DMS153 treated with DMSO at 0.1 percent for 48 hours (cell line): ENCODE measurements around the gene HIVEP1.

Experiments used
- DNase-seq: peaks from one replicate; lab custom pipeline; 2025; ENCODE audit not compliant: unreplicated experiment; lab: John Stamatoyannopoulos, UW

HIVEP1 gene

DNA sequence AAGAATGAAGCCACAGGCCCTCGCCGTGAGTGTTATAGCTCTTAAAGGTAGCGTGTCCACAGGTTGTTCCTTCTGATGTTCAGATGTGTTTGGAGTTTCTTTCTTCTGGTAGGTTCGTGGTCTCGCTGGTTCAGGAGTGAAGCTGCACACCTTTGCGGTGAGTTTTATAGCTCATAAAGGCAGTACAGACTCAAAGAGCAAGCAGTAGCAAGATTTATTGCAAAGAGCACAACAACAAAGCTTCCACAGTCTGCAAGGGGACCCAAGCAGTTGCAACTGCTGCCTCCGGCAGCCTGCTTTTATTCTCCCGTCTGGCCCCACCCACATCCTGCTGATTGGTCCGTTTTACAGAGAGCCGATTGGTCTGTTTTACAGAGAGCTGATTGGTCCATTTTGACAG lies 5.2 kb downstream of the HIVEP1 start:
- no peak for DNase-seq

DNA sequence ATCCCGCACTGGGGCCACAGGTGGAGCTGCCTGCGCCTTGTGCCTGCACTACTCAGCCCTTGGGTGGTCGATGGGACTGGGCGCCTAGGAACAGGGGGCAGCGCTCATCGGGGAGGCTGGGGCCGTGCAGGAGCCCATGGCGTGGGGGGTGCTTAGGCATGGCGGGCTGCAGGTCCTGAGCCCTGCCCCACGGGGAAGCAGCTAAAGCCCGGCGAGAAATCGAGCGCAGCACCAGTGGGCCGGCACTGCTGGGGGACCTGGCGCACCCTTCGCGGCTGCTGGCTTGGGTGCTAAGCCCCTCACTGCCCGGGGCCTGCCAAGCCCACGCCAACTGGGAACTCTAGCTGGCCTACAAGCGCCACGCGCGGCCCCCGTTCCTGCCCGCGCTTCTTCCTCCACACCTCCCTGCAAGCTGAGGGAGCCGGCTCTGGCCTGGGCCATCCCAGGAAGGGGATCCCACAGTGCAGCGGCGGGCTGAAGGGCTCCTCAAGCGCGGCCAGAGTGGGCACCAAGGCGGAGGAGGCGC lies 5.8 kb downstream of the HIVEP1 start:
- DNase-seq = no peak

DNA sequence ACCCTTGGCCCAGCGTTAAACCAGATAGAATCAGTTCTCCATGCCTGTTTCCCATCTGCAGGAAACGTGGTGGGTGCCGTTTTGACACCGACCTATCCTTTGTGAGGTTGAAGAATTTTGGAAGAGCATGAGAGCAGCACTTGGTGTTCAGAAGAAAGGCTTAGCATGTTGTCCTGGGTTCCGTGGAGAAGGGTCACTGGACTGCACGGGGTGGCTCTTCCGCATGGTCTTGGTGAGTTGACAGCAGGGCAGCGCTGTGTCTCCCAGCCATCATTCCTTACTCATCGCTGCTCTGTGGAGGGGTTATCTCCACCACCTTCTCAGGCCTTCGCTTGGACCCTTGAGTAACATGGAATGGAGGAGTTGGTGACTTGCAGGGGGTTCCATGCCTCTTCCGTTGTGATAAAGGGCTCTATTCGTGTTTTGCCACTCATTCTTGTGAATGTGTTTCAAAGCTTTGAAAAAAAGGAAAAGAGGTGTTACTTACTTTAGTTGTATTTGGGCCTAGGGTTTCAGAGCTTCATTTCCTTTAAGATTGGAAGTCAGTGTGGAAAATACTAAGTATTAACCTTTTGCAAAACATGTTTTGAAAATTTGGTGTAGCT lies 8.2 kb downstream of the HIVEP1 start:
- no peak for DNase-seq

DNA sequence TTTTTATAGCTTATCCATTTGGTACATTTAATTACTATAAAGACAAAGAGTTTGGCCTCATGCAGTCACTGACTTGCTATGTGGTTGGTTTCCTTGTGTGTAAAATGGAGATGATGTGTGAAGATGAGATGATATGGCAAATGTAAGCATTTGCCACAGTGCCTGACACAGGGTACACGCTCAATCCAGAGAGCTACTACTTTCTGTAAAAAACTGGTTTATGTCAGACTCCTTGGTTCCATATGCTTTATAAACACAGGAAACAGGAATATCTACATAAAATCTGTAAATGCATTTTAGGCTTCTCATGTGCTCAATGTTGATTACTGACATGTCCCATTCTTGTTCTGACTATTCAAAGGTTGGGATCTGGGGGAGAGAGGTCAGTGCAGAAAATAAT lies 10.4 kb downstream of the HIVEP1 start:
- DNase-seq = no peak

DNA sequence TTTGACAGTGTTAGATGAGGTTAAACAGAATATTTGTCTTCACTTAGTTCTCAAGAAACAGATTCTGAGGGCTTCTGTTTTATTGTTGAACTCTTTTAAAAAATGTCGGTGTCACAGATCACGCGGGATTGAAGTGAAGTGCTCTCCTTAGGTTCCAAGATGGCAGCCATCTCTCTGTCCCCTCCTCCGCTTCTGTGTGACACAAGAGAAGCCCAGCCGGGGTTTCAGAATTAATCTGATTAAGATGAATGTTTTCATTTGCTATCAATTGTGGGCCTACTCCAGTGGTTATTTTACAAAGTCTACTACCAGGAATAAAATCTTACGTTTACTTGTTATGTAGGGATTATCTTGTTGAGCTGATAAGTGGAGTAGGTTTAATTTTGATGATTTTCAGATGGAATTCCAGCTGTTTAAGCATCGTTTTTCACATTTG lies 10.9 kb downstream of the HIVEP1 start:
- no peak for DNase-seq

DNA sequence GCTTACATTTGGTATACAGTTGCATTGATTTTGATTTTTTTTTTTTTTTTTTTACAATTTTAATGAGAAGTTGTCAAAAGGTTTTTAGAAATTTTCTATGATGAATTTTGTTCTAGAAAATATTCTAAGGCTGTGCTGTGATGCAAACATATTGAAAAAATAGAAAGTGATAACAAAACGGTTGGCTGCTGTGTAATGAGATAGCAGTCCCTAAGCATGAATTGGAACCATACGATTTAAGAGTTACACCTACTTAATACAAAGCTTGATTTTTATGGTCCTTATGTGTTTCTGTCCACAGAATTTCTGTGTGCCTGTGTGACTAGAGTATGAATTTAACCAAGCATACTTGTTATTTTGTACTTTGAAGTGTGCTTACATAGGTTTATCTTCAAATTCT lies 12.1 kb downstream of the HIVEP1 start:
- DNase-seq = no peak

DNA sequence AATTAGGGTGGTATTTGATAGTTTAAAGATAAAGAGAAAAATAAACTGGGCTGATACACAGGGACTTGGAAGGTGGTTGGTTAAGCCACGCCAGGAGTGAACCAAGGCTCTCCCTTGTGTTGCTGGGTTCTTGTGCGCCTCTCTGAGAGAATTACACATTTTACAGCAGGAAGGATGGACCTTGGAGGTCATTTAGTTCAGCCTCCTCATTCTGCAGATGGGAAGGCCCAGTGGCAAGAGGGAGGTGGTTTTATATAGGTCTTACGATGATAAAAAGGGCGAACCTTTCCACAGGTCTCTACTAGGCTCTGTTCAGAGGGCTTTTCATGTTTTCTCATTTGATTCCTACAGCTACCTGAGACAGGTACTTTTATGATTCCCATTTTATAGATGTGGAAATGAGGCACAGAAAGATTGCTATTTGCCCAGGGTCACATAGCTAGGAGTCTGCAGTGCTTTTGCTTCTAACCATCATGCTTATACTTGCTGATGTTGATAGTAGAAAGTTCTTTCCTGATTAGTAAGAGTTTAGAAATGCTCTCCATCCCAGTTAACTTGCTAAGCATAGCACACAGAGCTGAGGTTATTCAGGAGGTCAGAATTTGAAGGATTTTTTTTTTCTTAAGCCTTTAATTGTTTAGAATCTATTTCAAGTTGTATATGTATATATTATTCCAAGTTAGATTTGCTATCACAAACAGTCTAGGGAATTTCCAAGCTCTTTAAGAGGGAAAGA lies 12.8 kb downstream of the HIVEP1 start:
- no peak for DNase-seq

DNA sequence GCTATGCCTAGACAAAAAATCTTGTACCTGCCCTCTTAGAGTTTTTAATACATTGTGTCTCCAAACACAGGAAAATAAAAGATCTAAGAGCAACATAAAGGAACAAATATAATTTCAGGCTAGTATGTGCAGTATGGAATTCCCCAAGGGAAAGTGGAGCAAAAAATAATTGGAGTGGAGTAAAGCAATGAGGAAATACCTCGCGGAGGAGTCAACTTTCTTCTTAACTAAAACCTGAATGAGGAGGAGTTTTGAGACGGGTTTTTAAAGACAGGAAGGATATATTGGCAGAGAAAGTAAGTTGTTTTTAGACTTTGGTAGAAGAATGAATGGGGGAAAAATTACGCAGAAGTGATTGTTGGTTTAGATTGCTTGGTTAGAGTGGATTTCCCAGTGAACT lies 14.0 kb downstream of the HIVEP1 start:
- DNase-seq = no peak

DNA sequence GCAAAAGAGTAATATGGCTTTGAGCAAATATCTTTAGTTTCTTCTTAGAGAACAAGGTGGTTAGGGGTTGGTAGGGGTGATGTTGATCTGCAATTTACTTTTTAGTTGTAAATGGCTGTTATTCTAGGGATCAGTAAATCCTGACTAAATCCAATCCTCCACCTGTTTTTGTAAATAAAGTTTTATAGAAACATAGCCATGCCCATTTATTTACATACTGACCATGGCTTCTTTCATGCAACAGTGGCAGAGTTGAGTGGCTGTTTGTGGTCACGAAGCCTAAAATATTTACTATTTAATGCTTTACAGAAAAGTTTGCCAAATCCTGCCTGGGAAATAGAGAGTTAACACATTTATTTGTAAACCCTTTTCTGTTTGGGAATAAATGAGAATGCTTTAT lies 14.7 kb downstream of the HIVEP1 start:
- DNase-seq = no peak

DNA sequence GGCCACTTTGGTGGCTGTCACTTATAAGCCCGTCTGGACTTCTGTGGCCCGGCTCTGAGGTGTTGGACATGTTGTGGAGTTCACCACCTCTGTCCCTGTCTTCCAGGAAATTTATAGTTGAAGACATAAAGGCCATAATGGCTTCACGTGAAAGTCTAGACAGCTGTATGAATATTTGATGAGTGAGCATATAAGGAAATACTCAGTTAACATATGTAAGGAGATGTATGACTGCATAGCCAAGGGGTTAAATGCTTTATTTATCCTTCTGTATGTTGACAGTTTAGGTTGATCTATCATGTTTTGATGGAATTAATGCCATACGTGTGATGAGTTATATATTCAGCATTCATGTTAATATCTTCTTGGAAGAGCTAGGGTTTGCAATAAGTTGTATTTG lies 16.1 kb downstream of the HIVEP1 start:
- DNase-seq = no peak

DNA sequence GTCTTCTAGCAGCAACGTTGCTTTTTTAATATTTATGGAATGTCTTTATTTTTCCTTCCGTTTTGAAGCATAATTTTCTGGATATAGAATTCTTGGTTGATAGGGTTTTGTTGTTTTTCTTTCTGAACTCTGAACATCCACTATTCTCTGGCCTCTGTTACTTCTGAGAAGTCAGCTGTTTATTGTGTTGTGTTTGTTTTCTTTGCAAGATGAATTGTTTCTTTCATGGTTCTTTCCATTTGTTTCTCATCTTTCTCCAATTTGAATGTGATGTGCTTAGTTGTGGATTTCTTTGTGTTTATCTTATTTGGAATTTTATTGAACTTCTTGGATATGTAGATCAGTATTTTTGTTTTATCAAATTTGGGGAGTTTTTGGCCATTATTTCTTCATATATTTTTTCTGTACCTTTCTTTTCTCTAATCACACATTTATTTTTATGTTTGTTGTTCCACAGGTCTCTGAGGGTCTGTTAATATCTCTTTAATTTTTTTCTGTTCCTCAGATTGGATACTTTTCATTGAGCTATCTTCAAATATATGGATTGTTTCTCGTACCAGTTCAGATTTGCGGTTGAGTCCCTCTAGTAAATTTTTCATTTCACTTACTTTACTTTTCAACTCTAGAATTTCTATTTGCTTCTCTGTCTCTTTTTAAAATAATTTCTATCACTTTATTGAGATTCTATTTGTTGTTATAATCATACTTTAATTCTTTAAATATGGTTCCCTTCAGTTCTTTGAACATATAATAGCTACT lies 18.0 kb downstream of the HIVEP1 start:
- no peak for DNase-seq

DNA sequence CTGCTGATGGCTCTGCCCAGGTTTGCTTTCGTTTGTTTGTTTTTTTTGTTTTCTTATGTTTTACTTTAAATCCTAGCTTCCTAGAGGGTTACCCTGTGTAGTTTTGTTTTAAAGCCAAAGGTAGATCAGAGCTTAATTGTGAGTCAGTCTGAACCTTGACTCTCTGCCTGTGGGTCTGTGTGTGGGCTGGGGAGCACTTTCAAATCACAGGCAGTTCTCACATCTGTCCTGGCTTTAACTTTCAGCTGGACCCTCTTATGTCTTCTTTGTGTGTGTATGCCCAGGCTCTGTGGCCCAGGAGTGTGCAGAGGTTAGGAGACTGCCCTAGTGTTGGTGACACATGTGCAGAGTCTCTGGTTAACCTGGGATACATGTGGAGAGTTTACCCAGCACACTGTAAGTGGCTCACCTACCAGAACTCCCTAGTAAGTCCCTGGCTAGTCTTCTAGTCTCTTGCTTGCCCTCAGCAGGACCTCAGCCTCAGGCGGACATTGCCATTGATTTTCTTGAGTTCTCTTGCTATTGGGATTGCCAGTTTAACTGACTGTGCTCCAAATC lies 19.0 kb downstream of the HIVEP1 start:
- DNase-seq = no peak

DNA sequence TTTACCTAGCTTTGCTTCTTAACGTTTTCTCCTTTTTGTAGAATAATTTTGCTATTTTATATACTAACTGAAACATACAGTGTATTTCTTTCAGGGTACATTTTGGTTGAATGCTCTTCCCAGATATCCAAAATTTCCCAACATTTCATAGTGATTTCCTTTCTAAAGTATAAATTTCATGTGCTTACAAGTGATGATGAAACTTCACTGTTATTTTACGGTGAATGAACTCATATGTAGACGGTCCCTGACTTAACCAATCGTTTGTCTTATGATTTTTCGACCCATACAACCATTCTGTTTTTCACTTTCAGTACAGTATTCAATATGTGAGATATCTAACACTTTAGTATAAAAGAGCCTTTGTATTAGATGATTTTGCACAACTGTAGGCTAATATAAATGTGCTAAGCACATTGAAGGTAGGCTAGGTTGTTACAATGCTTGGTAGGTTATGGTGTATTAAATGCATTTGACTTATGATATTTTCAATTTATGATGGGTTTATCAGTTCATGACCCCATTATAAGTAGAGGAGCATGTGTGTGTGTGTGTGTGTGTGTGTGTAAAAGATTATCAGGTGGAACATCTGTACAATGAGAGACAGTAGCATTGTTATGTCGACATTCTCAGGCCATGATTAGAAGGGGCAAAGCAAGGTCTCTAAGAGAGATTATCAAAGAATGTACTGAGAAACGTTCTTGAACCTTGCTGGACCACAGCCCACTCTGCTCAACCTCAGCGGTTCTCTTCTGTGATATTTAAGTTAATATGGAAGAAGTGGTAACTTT lies 20.9 kb downstream of the HIVEP1 start:
- DNase-seq = no peak

DNA sequence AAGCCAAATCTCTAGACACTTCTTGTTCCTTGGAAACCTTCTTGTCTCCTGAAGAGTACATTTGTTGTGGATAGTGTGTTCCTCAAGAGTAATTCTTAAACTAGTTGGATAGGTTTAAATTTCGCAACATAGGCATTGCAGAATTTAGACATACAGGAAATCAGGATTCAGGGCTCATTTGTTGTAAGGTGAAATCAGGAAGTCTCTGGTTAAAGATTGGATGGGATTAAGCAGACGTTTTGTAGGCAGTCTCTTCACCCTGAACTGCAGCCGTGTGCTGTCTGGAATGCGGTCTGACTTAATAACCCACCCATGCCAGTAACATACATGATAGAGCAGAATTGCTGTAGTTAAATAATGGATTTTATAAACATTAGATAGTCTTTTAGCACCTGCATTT lies 21.7 kb downstream of the HIVEP1 start:
- no peak for DNase-seq

DNA sequence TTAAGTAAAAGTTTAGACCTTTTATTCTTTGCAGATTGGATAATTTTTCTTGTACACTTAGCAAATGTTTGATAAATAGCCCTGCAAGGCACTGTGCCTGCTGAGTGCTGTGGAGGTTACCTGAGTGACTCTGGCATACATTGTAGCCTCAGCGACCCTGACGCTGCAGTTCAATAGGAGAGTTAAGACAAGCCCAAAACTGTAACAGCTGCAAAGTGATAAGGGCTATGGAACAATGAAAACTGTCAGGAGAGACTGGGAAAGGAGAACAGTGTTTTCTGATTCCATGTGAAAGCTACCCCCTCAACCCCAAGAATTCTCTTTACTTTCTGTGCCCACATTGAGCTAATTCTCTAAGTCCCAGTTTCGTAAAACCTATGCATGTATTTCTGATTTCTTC lies 22.2 kb downstream of the HIVEP1 start:
- DNase-seq = no peak

DNA sequence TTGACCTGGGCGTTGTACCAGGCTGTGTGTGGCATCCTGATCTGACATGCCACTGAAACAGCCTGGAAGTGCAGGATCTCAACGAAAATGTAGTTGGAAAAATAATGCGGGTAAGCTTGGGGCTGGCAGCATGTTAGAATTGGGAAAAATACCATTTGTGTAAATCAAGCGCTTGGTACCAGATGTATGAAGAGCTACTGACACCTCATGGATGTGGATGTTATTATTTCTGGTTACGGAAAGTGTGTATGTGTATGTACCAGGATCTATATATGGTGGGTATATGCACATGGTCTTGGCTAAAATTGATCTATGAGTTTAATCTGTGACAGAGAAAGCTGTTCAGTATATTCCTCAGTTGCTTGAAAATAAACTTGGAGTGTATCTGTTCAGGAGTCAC lies 22.7 kb downstream of the HIVEP1 start:
- no peak for DNase-seq

DNA sequence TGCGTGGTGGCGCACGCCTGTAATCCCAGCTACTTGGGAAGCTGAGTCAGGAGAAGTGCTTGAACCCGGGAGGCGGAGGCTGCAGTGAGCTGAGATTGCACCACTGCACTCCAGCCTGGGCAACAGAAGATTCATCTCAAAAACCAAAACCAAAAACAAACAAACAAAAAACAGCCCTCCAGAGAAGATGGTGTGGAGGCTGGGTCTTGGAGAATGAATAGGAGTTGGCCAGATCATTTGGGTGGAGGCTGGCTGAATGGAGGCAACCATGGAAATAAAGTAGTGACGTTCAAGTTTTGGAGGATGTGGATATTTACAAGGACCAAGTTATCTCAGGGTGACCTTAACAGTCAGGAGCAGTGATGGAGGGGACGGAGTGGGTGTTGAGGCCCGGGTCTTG lies 24.7 kb downstream of the HIVEP1 start:
- no peak for DNase-seq

DNA sequence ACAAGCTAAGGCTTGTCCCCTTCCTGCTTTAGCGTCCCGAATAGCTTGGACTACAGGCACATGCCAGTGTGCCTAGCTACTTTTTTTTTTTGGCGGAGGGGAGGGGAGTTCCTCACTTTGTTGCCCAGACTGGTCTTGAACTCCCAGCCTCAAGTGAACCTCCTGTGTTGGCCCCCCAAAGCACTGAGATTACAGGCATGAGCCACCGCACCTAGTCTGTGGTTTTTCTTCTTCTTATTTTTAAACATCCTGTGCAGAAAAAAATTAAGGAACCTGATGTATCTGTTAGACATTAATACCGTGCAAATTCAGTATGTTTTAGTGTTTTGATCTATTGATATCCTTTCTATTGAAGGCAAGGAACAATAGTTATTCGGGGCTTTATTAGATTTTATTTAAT lies 25.7 kb downstream of the HIVEP1 start:
- no peak for DNase-seq

DNA sequence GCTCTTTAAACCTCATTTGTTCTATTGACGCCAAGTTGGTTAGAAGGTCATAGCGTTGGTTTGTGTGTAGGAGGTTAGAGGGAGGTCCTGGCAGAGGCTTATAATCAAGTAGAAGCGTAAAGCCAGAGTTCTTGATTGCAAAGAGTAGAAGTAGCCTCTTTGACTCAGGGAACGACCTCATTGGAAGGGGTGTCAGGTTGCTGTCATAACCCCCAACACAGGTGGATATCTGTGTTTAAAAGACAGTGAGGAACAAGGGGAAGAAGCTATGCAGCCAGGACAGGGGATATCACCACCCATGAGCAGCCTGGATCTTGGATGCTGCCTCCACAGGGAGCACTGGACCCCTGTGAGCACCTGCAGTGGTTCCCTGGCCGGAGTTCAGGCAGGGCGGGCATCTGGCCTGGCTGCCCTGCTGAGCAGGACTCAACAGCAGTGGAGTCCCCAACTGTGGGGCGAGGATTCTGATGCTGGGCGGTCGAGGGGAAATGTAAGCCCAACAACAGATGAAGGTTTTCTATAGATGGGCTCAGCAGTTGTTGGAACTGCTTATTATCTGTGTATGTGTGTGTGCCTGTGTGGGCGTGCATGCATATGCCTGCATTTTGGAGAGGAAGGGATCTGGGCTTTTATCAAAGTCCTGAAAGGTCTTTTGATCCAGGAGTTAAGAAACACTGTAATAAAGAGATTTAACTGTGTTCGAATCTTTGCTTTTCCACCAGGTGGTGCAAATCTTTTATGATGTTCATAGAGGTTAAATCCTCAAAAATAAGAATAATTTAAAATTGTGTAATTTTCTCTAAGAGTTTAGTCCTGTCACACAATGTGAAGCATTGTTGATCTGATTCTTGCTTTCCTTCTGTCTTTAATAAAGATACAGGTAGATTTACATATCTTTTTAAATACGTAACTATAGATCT lies 27.7 kb downstream of the HIVEP1 start:
- no peak for DNase-seq

DNA sequence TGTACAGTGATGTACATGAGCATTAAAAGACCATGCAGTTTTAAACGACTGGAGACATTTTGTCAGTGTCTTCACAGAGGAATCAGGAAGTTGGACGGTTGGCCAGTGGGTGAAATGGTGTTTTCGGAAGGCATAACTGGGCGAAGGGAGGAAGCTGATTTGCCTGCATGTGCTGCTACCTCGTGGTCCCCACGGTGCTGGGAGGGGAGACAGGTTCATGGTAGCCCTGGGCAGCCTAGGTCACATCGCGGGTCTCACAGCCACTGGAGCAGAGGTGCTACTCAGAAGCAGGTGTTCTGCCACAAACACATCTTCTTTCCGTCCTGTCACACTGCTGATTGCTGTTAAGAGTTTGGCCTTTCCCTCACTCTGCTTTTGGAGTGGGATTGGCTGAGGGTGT lies 35.2 kb downstream of the HIVEP1 start:
- DNase-seq = no peak
